Activated CD4-positive, alpha-beta T cell treated with anti-CD3 and anti-CD28 coated beads, Interleukin-2, amount 10 ng/mL, durations not matched to agents 24 days and 14 days (primary cell): Measurements from ENCODE around the gene PTPN1. TPM values are rescaled to one million over a fixed set of nuclear protein-coding genes. Genes with fewer than 3 reads are reported as not detected.
"Not testable (repeated sequence)": the region's sequence is repeated elsewhere in the genome, so short reads cannot be mapped to it uniquely, and the experiment has no call there.

Experiments used
- DNase-seq: peaks from one replicate; pipeline ENCODE4 v3.0.0; 2022
- H3K27ac Mint-ChIP-seq: one replicate; pipeline ENCODE4 v1.8.0; 2022; ENCODE audit warnings: mild to moderate bottlenecking, mixed read lengths
- H3K27me3 Mint-ChIP-seq: one replicate; pipeline ENCODE4 v1.8.0; 2022; ENCODE audit warnings: mixed read lengths
- H3K36me3 Mint-ChIP-seq: one replicate; pipeline ENCODE4 v1.8.0; 2022; ENCODE audit warnings: low read depth, mild to moderate bottlenecking, mixed read lengths
- H3K4me1 Mint-ChIP-seq: one replicate; pipeline ENCODE4 v1.8.0; 2021; ENCODE audit warnings: mixed read lengths
- H3K4me3 Mint-ChIP-seq: one replicate; pipeline ENCODE4 v1.8.0; 2022; ENCODE audit warnings: mild to moderate bottlenecking, moderate library complexity, mixed read lengths
- H3K9me3 Mint-ChIP-seq: one replicate; pipeline ENCODE4 v1.8.0; 2021; ENCODE audit warnings: mixed read lengths
- intact Hi-C: fragments of 100-400 bp; cut with micrococcal nuclease; formaldehyde crosslinking; loops from one replicate; pipeline ENCODE4 v1.15.1; 2023
- total RNA-seq: library from RNA; stranded (reverse); gene quantifications from 2 replicates; pipeline ENCODE4 v1.2.3, GENCODE V29; 2022

PTPN1 gene
- total RNA-seq, 1 donor from 2014 or later = 62.9 TPM

GRCh38 chr20:50568549-50568942, 58.4 kb downstream of the PTPN1 start:
- Mint-ChIP-seq H3K9me3 (no peaks in the 10 kb centered on the region), H3K27me3 (no peaks in the 10 kb centered on the region), H3K4me1 (peaks cover 78% of the 10 kb centered on the region), H3K4me3 (no peak overlapping the region), H3K27ac (peak overlapping the region; percentile 83), H3K36me3 (peaks cover 69% of the 10 kb centered on the region)
- intact Hi-C loops = no loop called here
- DNase-seq = no peak

GRCh38 chr20:50569487-50569863, 59.3 kb downstream of the PTPN1 start:
- peaks cover 74% of the 10 kb centered on the region for H3K4me1 Mint-ChIP-seq
- H3K4me3 Mint-ChIP-seq = peak overlapping the region; percentile 32
- DNase-seq, intact Hi-C loops, H3K27me3 Mint-ChIP-seq, H3K9me3 Mint-ChIP-seq: not testable (repeated sequence)
- peaks cover 67% of the 10 kb centered on the region for H3K36me3 Mint-ChIP-seq
- H3K27ac Mint-ChIP-seq = peak overlapping the region; percentile 83

- Mint-ChIP-seq H3K27ac (peak overlapping the region; percentile 83), H3K9me3 (no peaks in the 10 kb centered on the region), H3K36me3 (peaks cover 67% of the 10 kb centered on the region), H3K4me1 (peaks cover 72% of the 10 kb centered on the region), H3K4me3 (peak overlapping the region; percentile 32), H3K27me3 (no peaks in the 10 kb centered on the region)
- DNase-seq = peak; percentile 85
- intact Hi-C loops = loop anchor here (1.0 to 5.0 kb wide), 6 partner anchors 9 to 383 kb away; partner anchors contain the start of gene PTPN1
Measured at GRCh38 chr20:50569864-50570836, 60.0 kb downstream of the PTPN1 start.

- DNase-seq = no peak
- intact Hi-C loops = loop anchor here (5.0 kb wide), 1 partner anchor 384 kb away; no protein-coding TSS in a partner anchor
- H3K4me3 Mint-ChIP-seq = no peak overlapping the region
- H3K36me3 Mint-ChIP-seq = peaks cover 60% of the 10 kb centered on the region
- no peak overlapping the region for H3K27ac Mint-ChIP-seq
- H3K27me3 Mint-ChIP-seq = no peaks in the 10 kb centered on the region
- peaks cover 67% of the 10 kb centered on the region for H3K4me1 Mint-ChIP-seq
- H3K9me3 Mint-ChIP-seq = no peaks in the 10 kb centered on the region
Measured at GRCh38 chr20:50571466-50571865, 61.3 kb downstream of the PTPN1 start.

- Mint-ChIP-seq H3K36me3 (peaks cover 53% of the 10 kb centered on the region), H3K27me3 (no peaks in the 10 kb centered on the region)
Measured at GRCh38 chr20:50572938-50573777, 63.0 kb downstream of the PTPN1 start.

GRCh38 chr20:50574108-50574507, 63.9 kb downstream of the PTPN1 start:
- intact Hi-C loops = loop anchor here (5.0 kb wide), 1 partner anchor 387 kb away; no protein-coding TSS in a partner anchor
- Mint-ChIP-seq H3K27me3 (no peaks in the 10 kb centered on the region), H3K36me3 (peaks cover 54% of the 10 kb centered on the region), H3K9me3 (no peaks in the 10 kb centered on the region), H3K4me3 (no peak overlapping the region), H3K4me1 (peaks cover 43% of the 10 kb centered on the region), H3K27ac (no peak overlapping the region)
- no peak for DNase-seq

More at GRCh38 chr20:50572938-50573777, 63.0 kb downstream of the PTPN1 start:
- H3K4me1 Mint-ChIP-seq = peaks cover 53% of the 10 kb centered on the region
- peak overlapping the region; percentile 12 for H3K27ac Mint-ChIP-seq
- no peak overlapping the region for H3K4me3 Mint-ChIP-seq
- intact Hi-C loops = loop anchor here (5.0 kb wide), 1 partner anchor 386 kb away; no protein-coding TSS in a partner anchor
- no peaks in the 10 kb centered on the region for H3K9me3 Mint-ChIP-seq
- no peak for DNase-seq

- no peak for DNase-seq
- H3K27ac Mint-ChIP-seq = no peak overlapping the region
- no peak overlapping the region for H3K4me3 Mint-ChIP-seq
- intact Hi-C loops = loop anchor here (5.0 kb wide), 1 partner anchor 387 kb away; no protein-coding TSS in a partner anchor
- no peaks in the 10 kb centered on the region for H3K27me3 Mint-ChIP-seq
- peaks cover 38% of the 10 kb centered on the region for H3K4me1 Mint-ChIP-seq
- no peaks in the 10 kb centered on the region for H3K9me3 Mint-ChIP-seq
- H3K36me3 Mint-ChIP-seq = peaks cover 54% of the 10 kb centered on the region
Measured at GRCh38 chr20:50574586-50574985, 64.4 kb downstream of the PTPN1 start.

- Mint-ChIP-seq H3K36me3 (peaks cover 66% of the 10 kb centered on the region), H3K9me3 (no peaks in the 10 kb centered on the region), H3K4me1 (peaks cover 26% of the 10 kb centered on the region), H3K4me3 (no peak overlapping the region), H3K27ac (no peak overlapping the region), H3K27me3 (no peaks in the 10 kb centered on the region)
- intact Hi-C loops = no loop called here
- DNase-seq = peak; percentile 88
Measured at GRCh38 chr20:50575865-50576720, 65.9 kb downstream of the PTPN1 start.

GRCh38 chr20:50577175-50578018, 67.2 kb downstream of the PTPN1 start:
- Mint-ChIP-seq H3K9me3 (no peaks in the 10 kb centered on the region), H3K36me3 (peaks cover 67% of the 10 kb centered on the region), H3K4me1 (peaks cover 17% of the 10 kb centered on the region), H3K27me3 (no peaks in the 10 kb centered on the region), H3K27ac (no peak overlapping the region), H3K4me3 (no peak overlapping the region)
- no peak for DNase-seq
- intact Hi-C loops = no loop called here

GRCh38 chr20:50578061-50578777, 68.0 kb downstream of the PTPN1 start:
- no peaks in the 10 kb centered on the region for H3K9me3 Mint-ChIP-seq

GRCh38 chr20:50578778-50579165, 68.6 kb downstream of the PTPN1 start:
- no peaks in the 10 kb centered on the region for H3K27me3 Mint-ChIP-seq
- H3K36me3 Mint-ChIP-seq = peaks cover 71% of the 10 kb centered on the region
- H3K4me1 Mint-ChIP-seq = peaks cover 9% of the 10 kb centered on the region
- intact Hi-C loops = no loop called here
- no peak overlapping the region for H3K4me3 Mint-ChIP-seq
- no peak overlapping the region for H3K27ac Mint-ChIP-seq
- no peaks in the 10 kb centered on the region for H3K9me3 Mint-ChIP-seq
- DNase-seq = no peak

More at GRCh38 chr20:50578061-50578777, 68.0 kb downstream of the PTPN1 start:
- Mint-ChIP-seq H3K4me1 (peaks cover 12% of the 10 kb centered on the region), H3K36me3 (peaks cover 72% of the 10 kb centered on the region), H3K4me3 (no peak overlapping the region), H3K27me3 (no peaks in the 10 kb centered on the region), H3K27ac (no peak overlapping the region)
- DNase-seq = no peak
- intact Hi-C loops = no loop called here

- intact Hi-C loops = no loop called here
- H3K4me3 Mint-ChIP-seq = no peak overlapping the region
- peaks cover 65% of the 10 kb centered on the region for H3K36me3 Mint-ChIP-seq
- no peak for DNase-seq
- no peaks in the 10 kb centered on the region for H3K27me3 Mint-ChIP-seq
- peaks cover 7% of the 10 kb centered on the region for H3K4me1 Mint-ChIP-seq
- H3K9me3 Mint-ChIP-seq = no peaks in the 10 kb centered on the region
- H3K27ac Mint-ChIP-seq = no peak overlapping the region
Measured at GRCh38 chr20:50579511-50579910, 69.3 kb downstream of the PTPN1 start.
